ENCODE data around the gene EMCN. TPM values are rescaled to one million over a fixed set of nuclear protein-coding genes. Genes with fewer than 3 reads are reported as not detected.

EMCN gene
- total and polyA plus RNA-seq, 2 donors (not counting 1 experiment from before 2014, with no cell fraction given): not detected

DNA sequence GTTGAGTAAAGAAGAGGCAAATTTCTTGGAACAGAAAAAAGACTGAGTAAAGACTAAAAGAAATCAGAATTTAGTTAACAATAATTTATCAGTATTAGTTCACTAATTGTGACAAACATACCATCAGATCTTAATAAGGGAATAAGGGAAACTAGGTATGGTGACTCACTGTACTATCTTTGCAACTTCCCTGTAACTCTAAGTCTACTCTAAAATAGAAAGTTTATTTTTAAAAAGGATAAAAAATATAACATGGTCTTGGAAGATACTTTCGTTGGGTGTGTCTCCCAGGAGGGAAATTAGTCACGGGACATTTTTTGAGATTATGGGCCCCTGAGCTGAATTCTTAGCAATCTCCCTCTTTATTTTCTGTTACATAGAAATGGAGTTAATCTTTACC lies 97.3 kb downstream of the EMCN start:
- DNase-seq (no peak), ATAC-seq (ENCODE audit: low read depth) (no peak)
- Histone ChIP-seq H3K36me3 (replicated peaks in 1 of 2; ENCODE audit: control extremely low read depth in 1 of 2, control insufficient read depth in 1 of 2, extremely low read depth in 1 of 2, insufficient read depth in 2 of 2, low read length in 1 of 2) (no peaks in the 10 kb centered on the region), H3K79me2 (ENCODE audit: control insufficient read depth, insufficient read depth, low read length) (no peaks in the 10 kb centered on the region), H3K4me2 (replicated peaks; ENCODE audit: low read depth, low read length, poor library complexity, severe bottlenecking) (no peak overlapping the region), H3K4me1 (ENCODE audit: control insufficient read depth in 2 of 2, insufficient read depth in 2 of 2, low read length in 2 of 2) (no peaks in the 10 kb centered on the region), H3K27me3 (replicated peaks in 1 of 4; ENCODE audit: control extremely low read depth in 1 of 4, control insufficient read depth in 3 of 4, insufficient read depth in 4 of 4, low read length in 3 of 4) (no peaks in the 10 kb centered on the region), H3K9me3 (ENCODE audit: control extremely low read depth in 1 of 3, control insufficient read depth in 2 of 3, insufficient read depth in 1 of 3, low read length in 2 of 3) (no peaks in the 10 kb centered on the region), H4K20me1 (ENCODE audit: control insufficient read depth, insufficient read depth, low read length, poor library complexity, severe bottlenecking) (no peaks in the 10 kb centered on the region), H3K4me3 (ENCODE audit: control extremely low read depth in 1 of 5, extremely low read depth in 1 of 5, insufficient read depth in 1 of 5, low read depth in 2 of 5, low read length in 4 of 5) (no peak overlapping the region), H3K27ac (ENCODE audit: low read length in 2 of 2) (no peak overlapping the region), H3K9ac (ENCODE audit: low read length) (no peak overlapping the region), H2AFZ (ENCODE audit: insufficient read depth, low read depth, low read length, poor library complexity, severe bottlenecking) (no peak overlapping the region)
- H3K4me1 Mint-ChIP-seq: no peaks in the 10 kb centered on the region
- ChIA-PET CTCF (no interaction called here), POLR2A (no interaction called here)
- no peak for TF ChIP-seq EZH2 (IDR thresholded peaks at IDR 0.05; ENCODE audit: borderline replicate concordance, insufficient read depth, low read depth, low read length, poor library complexity, severe bottlenecking)
- TF ChIP-seq, protein P1, sequence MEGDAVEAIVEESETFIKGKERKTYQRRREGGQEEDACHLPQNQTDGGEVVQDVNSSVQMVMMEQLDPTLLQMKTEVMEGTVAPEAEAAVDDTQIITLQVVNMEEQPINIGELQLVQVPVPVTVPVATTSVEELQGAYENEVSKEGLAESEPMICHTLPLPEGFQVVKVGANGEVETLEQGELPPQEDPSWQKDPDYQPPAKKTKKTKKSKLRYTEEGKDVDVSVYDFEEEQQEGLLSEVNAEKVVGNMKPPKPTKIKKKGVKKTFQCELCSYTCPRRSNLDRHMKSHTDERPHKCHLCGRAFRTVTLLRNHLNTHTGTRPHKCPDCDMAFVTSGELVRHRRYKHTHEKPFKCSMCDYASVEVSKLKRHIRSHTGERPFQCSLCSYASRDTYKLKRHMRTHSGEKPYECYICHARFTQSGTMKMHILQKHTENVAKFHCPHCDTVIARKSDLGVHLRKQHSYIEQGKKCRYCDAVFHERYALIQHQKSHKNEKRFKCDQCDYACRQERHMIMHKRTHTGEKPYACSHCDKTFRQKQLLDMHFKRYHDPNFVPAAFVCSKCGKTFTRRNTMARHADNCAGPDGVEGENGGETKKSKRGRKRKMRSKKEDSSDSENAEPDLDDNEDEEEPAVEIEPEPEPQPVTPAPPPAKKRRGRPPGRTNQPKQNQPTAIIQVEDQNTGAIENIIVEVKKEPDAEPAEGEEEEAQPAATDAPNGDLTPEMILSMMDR (IDR thresholded peaks at IDR 0.05): no peak
- H3K27ac Mint-ChIP-seq: no peak overlapping the region
- H3K27me3 Mint-ChIP-seq: peaks cover 7% of the 10 kb centered on the region
- intact Hi-C loops (cut with micrococcal nuclease): loop anchor here (5.0 kb wide), 2 partner anchors 328 to 1842 kb away; no protein-coding TSS in a partner anchor
- no CpG with 5 or more reads among the region's 2 CpGs for WGBS (ENCODE audit: insufficient coverage)
- no peaks in the 10 kb centered on the region for H3K9me3 Mint-ChIP-seq (ENCODE audit: insufficient read depth)
- H3K4me3 Mint-ChIP-seq: no peak overlapping the region

DNA sequence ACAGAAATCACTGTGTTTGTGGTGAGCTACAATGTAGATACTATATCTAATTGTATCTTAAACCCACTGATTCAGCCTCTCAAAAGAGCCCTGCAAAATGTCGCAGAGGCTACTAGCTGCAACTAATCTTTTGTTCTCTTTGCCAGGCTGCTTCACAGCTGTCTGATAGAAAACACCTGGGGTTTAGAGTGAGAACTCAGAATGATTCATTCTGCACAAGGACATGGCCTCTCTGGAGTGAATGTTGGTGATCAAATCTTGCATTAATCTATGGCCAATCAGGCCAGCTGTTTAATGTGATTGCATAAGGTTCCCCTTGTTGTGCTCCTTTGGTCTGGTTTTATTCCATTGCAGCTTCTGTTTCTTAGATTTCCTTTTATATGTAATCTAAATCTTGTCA lies 100.3 kb downstream of the EMCN start:
- H3K4me3 Mint-ChIP-seq: no peak overlapping the region
- Histone ChIP-seq H3K36me3 (replicated peaks in 1 of 2; ENCODE audit: control extremely low read depth in 1 of 2, control insufficient read depth in 1 of 2, extremely low read depth in 1 of 2, insufficient read depth in 2 of 2, low read length in 1 of 2) (no peaks in the 10 kb centered on the region), H3K4me1 (ENCODE audit: control insufficient read depth in 2 of 2, insufficient read depth in 2 of 2, low read length in 2 of 2) (no peaks in the 10 kb centered on the region), H3K9me3 (ENCODE audit: control extremely low read depth in 1 of 3, control insufficient read depth in 2 of 3, insufficient read depth in 1 of 3, low read length in 2 of 3) (no peaks in the 10 kb centered on the region), H4K20me1 (ENCODE audit: control insufficient read depth, insufficient read depth, low read length, poor library complexity, severe bottlenecking) (no peaks in the 10 kb centered on the region), H3K4me2 (replicated peaks; ENCODE audit: low read depth, low read length, poor library complexity, severe bottlenecking) (no peak overlapping the region), H3K27ac (ENCODE audit: low read length in 2 of 2) (no peak overlapping the region), H3K9ac (ENCODE audit: low read length) (no peak overlapping the region), H2AFZ (ENCODE audit: insufficient read depth, low read depth, low read length, poor library complexity, severe bottlenecking) (no peak overlapping the region), H3K27me3 (replicated peaks in 1 of 4; ENCODE audit: control extremely low read depth in 1 of 4, control insufficient read depth in 3 of 4, insufficient read depth in 4 of 4, low read length in 3 of 4) (no peaks in the 10 kb centered on the region), H3K4me3 (ENCODE audit: control extremely low read depth in 1 of 5, extremely low read depth in 1 of 5, insufficient read depth in 1 of 5, low read depth in 2 of 5, low read length in 4 of 5) (no peak overlapping the region), H3K79me2 (ENCODE audit: control insufficient read depth, insufficient read depth, low read length) (no peaks in the 10 kb centered on the region)
- ChIA-PET CTCF (no interaction called here), POLR2A (no interaction called here)
- H3K27me3 Mint-ChIP-seq: peaks cover 7% of the 10 kb centered on the region
- intact Hi-C loops (cut with micrococcal nuclease): no loop called here
- TF ChIP-seq EZH2 (IDR thresholded peaks at IDR 0.05; ENCODE audit: borderline replicate concordance, insufficient read depth, low read depth, low read length, poor library complexity, severe bottlenecking): no peak
- TF ChIP-seq, protein P1 (IDR thresholded peaks at IDR 0.05): no peak
- H3K27ac Mint-ChIP-seq: no peak overlapping the region
- DNase-seq: no peak
- H3K4me1 Mint-ChIP-seq: no peaks in the 10 kb centered on the region
- WGBS (ENCODE audit: insufficient coverage): no CpG with 5 or more reads among the region's 1 CpG
- no peak for ATAC-seq (ENCODE audit: low read depth)
- H3K9me3 Mint-ChIP-seq (ENCODE audit: insufficient read depth): no peaks in the 10 kb centered on the region
